ENCODE measurements around the gene CELA1.
"Not testable (repeated sequence)": the region's sequence is repeated elsewhere in the genome, so short reads cannot be mapped to it uniquely, and the experiment has no call there.

CELA1 gene

GRCh38 chr12:51341251-51342007 is 5.0 kb downstream of the CELA1 start:
- DNase-seq = peak; percentile 56 to 79

GRCh38 chr12:51339750-51340149 is 6.7 kb downstream of the CELA1 start:
- DNase-seq = no peak

- not testable (repeated sequence) for DNase-seq
Observed at GRCh38 chr12:51337336-51337735, 9.1 kb downstream of the CELA1 start.

GRCh38 chr12:51335931-51336330 is 10.5 kb downstream of the CELA1 start:
- no peak for DNase-seq

- no peak for DNase-seq
Observed at GRCh38 chr12:51334764-51335163, 11.7 kb downstream of the CELA1 start.

GRCh38 chr12:51333536-51333935 is 12.9 kb downstream of the CELA1 start:
- no peak for DNase-seq

- DNase-seq = no peak
Observed at GRCh38 chr12:51330186-51330585, 16.3 kb downstream of the CELA1 start.

- DNase-seq = no peak
Observed at GRCh38 chr12:51329742-51330141, 16.7 kb downstream of the CELA1 start.

- DNase-seq = no peak
Observed at GRCh38 chr12:51328587-51328986, 17.9 kb downstream of the CELA1 start.

GRCh38 chr12:51326698-51327439 is 19.6 kb downstream of the CELA1 start:
- no peak for DNase-seq

- DNase-seq = no peak
Observed at GRCh38 chr12:51324953-51325352, 21.5 kb downstream of the CELA1 start.

GRCh38 chr12:51323966-51324895 is 22.2 kb downstream of the CELA1 start, which contains the start of gene BIN2:
Gene BIN2 (minus strand): TSS chr12:51324174. CDS start chr12:51324102, 72 bp downstream.
- no peak for DNase-seq

- DNase-seq = no peak
Observed at GRCh38 chr12:51323317-51323960, 23.0 kb downstream of the CELA1 start.

- DNase-seq = no peak
Observed at GRCh38 chr12:51322452-51322851, 24.0 kb downstream of the CELA1 start.

GRCh38 chr12:51321882-51322281 is 24.6 kb downstream of the CELA1 start:
- no peak for DNase-seq

- no peak for DNase-seq
Observed at GRCh38 chr12:51320695-51321320, 25.7 kb downstream of the CELA1 start.

GRCh38 chr12:51320311-51320694 is 26.2 kb downstream of the CELA1 start:
- no peak for DNase-seq

GRCh38 chr12:51318846-51319599 is 27.5 kb downstream of the CELA1 start:
- DNase-seq = no peak

- not testable (repeated sequence) for DNase-seq
Observed at GRCh38 chr12:51318057-51318806, 28.2 kb downstream of the CELA1 start.

- no peak for DNase-seq
Observed at GRCh38 chr12:51311389-51311788, 35.1 kb downstream of the CELA1 start.
